Ascending aorta (tissue), 2 donors: Measurements from ENCODE around the gene PUM1. TPM values are rescaled to one million over a fixed set of nuclear protein-coding genes. Genes with fewer than 3 reads are reported as not detected.
A peak's percentile ranks its signal among the peaks of the same experiment; 100 is the strongest.

Source experiments
- DNase-seq, 2 donors: peaks; one replicate each; pipeline ENCODE4 v3.0.0-alpha.2; 2019; ENCODE audit warnings: low spot score in 2 of 2
- H3K27ac ChIP-seq, 2 donors: fragments of 200-600 bp; sonication (generic); one replicate each; pipeline ENCODE4 v1.5.1; 2016 to 2017; ENCODE audit warnings: mild to moderate bottlenecking in 1 of 2
- H3K27me3 ChIP-seq: fragments of 200-600 bp; sonication (generic); one replicate; pipeline ENCODE4 v1.5.1; 2017
- H3K36me3 ChIP-seq, 2 donors: fragments of 200-600 bp; sonication (generic); one replicate each; pipeline ENCODE4 v1.5.1; 2016
- H3K4me1 ChIP-seq, 2 donors: fragments of 200-600 bp; sonication (generic); one replicate each; pipeline ENCODE4 v1.5.1; 2016 to 2017; ENCODE audit warnings: mild to moderate bottlenecking in 1 of 2
- H3K4me3 ChIP-seq, 2 donors: fragments of 200-600 bp; sonication (generic); one replicate each; pipeline ENCODE4 v1.5.1; 2016 to 2017; ENCODE audit warnings: mild to moderate bottlenecking in 1 of 2
- H3K9me3 ChIP-seq, 2 donors: fragments of 200-600 bp; sonication (generic); one replicate each; pipeline ENCODE4 v1.5.1; 2016
- CTCF ChIP-seq, 3 experiments: fragments of 200-600 bp in 2 of 3; fragments of 450-650 bp in 1 of 3; sonication (generic) in 2 of 3; IDR thresholded peaks; one replicate each; pipeline ENCODE4 v1.5.1; 2016 to 2019; ENCODE audit warnings: antibody characterized with exemption in 3 of 3, mild to moderate bottlenecking in 1 of 3, moderate library complexity in 1 of 3
- intact Hi-C: fragments of 100-400 bp; cut with DNase I; formaldehyde crosslinking; loops from one replicate; pipeline ENCODE4 v1.15.1; 2023
- total RNA-seq: library from RNA; depleted of rRNA; stranded (reverse); fragments of >200 nt; gene quantifications from one replicate; pipeline ENCODE4 v1.1.0, GENCODE V29; 2016

PUM1 gene
- total RNA-seq, 1 donor from 2014 or later, result 52.3 TPM

GRCh38 chr1:31007462-31007991 lies 58.0 kb downstream of the PUM1 start:
- Histone ChIP-seq H3K9me3 (no peaks in the 10 kb centered on the region), H3K4me3 (no peak overlapping the region), H3K27me3 (no peaks in the 10 kb centered on the region), H3K27ac (peak overlapping the region; percentile 0 to 16), H3K36me3 (peaks cover 25 to 34% of the 10 kb centered on the region in 2 donors), H3K4me1 (peaks cover 0 to 10% of the 10 kb centered on the region in 2 donors)
- intact Hi-C loops, result no loop called here
- no peak for DNase-seq
- no peak for TF ChIP-seq CTCF (IDR thresholded peaks at IDR 0.05)

- Histone ChIP-seq H3K36me3 (peaks cover 25 to 34% of the 10 kb centered on the region in 2 donors), H3K27ac (peak overlapping the region; percentile 0 to 16), H3K4me3 (no peak overlapping the region), H3K27me3 (no peaks in the 10 kb centered on the region), H3K4me1 (peaks cover 0 to 10% of the 10 kb centered on the region in 2 donors), H3K9me3 (no peaks in the 10 kb centered on the region)
- intact Hi-C loops, result no loop called here
- TF ChIP-seq CTCF (IDR thresholded peaks at IDR 0.05), result no peak
- no peak for DNase-seq
These were observed 58.8 kb downstream of the PUM1 start for GRCh38 chr1:31006747-31007146.

GRCh38 chr1:31005617-31006166 lies 59.8 kb downstream of the PUM1 start:
- Histone ChIP-seq H3K36me3 (peaks cover 25 to 34% of the 10 kb centered on the region in 2 donors), H3K4me1 (peaks cover 0 to 10% of the 10 kb centered on the region in 2 donors), H3K4me3 (no peak overlapping the region), H3K27ac (no peak overlapping the region), H3K9me3 (no peaks in the 10 kb centered on the region), H3K27me3 (no peaks in the 10 kb centered on the region)
- intact Hi-C loops, result no loop called here
- no peak for TF ChIP-seq CTCF (IDR thresholded peaks at IDR 0.05)
- no peak for DNase-seq

- DNase-seq, result no peak
- peaks cover 0 to 10% of the 10 kb centered on the region in 2 donors for H3K4me1 ChIP-seq
- no peaks in the 10 kb centered on the region for H3K9me3 ChIP-seq
- no peak overlapping the region for H3K27ac ChIP-seq
- intact Hi-C loops, result no loop called here
- no peak for TF ChIP-seq CTCF (IDR thresholded peaks at IDR 0.05)
- no peak overlapping the region for H3K4me3 ChIP-seq
- no peaks in the 10 kb centered on the region for H3K27me3 ChIP-seq
- peaks cover 25 to 34% of the 10 kb centered on the region in 2 donors for H3K36me3 ChIP-seq
These were observed 60.3 kb downstream of the PUM1 start for GRCh38 chr1:31005198-31005597.

GRCh38 chr1:31004231-31004621 lies 61.3 kb downstream of the PUM1 start:
- no peak for DNase-seq
- no peak overlapping the region for H3K4me3 ChIP-seq
- intact Hi-C loops, result no loop called here
- H3K36me3 ChIP-seq, result peaks cover 25 to 34% of the 10 kb centered on the region in 2 donors
- no peaks in the 10 kb centered on the region for H3K27me3 ChIP-seq
- no peaks in the 10 kb centered on the region for H3K9me3 ChIP-seq
- peaks cover 0 to 6% of the 10 kb centered on the region in 2 donors for H3K4me1 ChIP-seq
- no peak overlapping the region for H3K27ac ChIP-seq
- TF ChIP-seq CTCF (IDR thresholded peaks at IDR 0.05), result no peak
